B cell (primary cell): Measurements from ENCODE around the gene FUT6. TPM values are rescaled to one million over a fixed set of nuclear protein-coding genes. Genes with fewer than 3 reads are reported as not detected.

Source experiments
- ATAC-seq: fragments of 200-7000 bp; cut with Tn5 transposase; one replicate; pipeline ENCODE4 v1.10.0; 2021; ENCODE audit warnings: low read depth, mild to moderate bottlenecking, moderate number of reproducible peaks, moderate library complexity
- CTCF ChIA-PET: fragments of 350-600 bp; sonication (Branson Sonifier 250); formaldehyde crosslinking; loops from one replicate; lab custom pipeline; 2021; ENCODE audit warnings: antibody characterized with exemption, inconsistent platforms; lab: Charles Lee
- POLR2A ChIA-PET: fragments of 350-600 bp; sonication (Branson Sonifier 250); formaldehyde crosslinking; loops from one replicate; lab custom pipeline; 2021; ENCODE audit warnings: antibody characterized with exemption; lab: Charles Lee
- DNase-seq: peaks from one replicate; pipeline ENCODE4 v3.0.0; 2013
- H2AFZ ChIP-seq: 2 replicates; pipeline ENCODE4 v1.6.1; 2012; ENCODE audit warnings: mild to moderate bottlenecking, low read depth, low read length; ENCODE audit not compliant: insufficient read depth, poor library complexity, severe bottlenecking
- H3K27ac ChIP-seq, 2 donors: 1 replicate in 1 of 2; 2 replicates in 1 of 2; pipeline ENCODE4 v1.5.1; 2012 to 2013; ENCODE audit warnings: low read length in 2 of 2, mild to moderate bottlenecking in 2 of 2, moderate library complexity in 1 of 2
- H3K27me3 ChIP-seq, 4 experiments: fragments of 200-600 bp in 1 of 4; sonication (generic) in 1 of 4; replicated peaks in 1 of 4; 1 replicate in 2 of 4; 2 replicates in 2 of 4; pipeline versions ENCODE4 v1.6.1 to v1.7.0; 2013 to 2016; ENCODE audit warnings: low read length in 3 of 4, mild to moderate bottlenecking in 2 of 4, mixed read lengths in 1 of 4, moderate library complexity in 1 of 4; ENCODE audit not compliant: insufficient read depth in 4 of 4, control insufficient read depth in 3 of 4; ENCODE audit errors: control extremely low read depth in 1 of 4
- H3K36me3 ChIP-seq, 2 experiments: replicated peaks in 1 of 2; 1 replicate in 1 of 2; 2 replicates in 1 of 2; pipeline versions ENCODE4 v1.6.1 to v1.7.1; 2013; ENCODE audit warnings: low read length in 1 of 2; ENCODE audit not compliant: insufficient read depth in 2 of 2, control insufficient read depth in 1 of 2; ENCODE audit errors: control extremely low read depth in 1 of 2, extremely low read depth in 1 of 2
- H3K4me1 ChIP-seq, 2 donors: fragments of 200-600 bp in 1 of 2; sonication (generic) in 1 of 2; 1 replicate in 1 of 2; 2 replicates in 1 of 2; pipeline versions ENCODE4 v1.5.1 to v1.6.1; 2013 to 2017; ENCODE audit warnings: low read length in 2 of 2; ENCODE audit not compliant: control insufficient read depth in 2 of 2, insufficient read depth in 2 of 2
- H3K4me2 ChIP-seq: replicated peaks from 2 replicates; pipeline ENCODE3; 2012; ENCODE audit warnings: mild to moderate bottlenecking, low read depth, low read length; ENCODE audit not compliant: poor library complexity, severe bottlenecking
- H3K4me3 ChIP-seq, 5 experiments: fragments of 200-600 bp in 1 of 5; sonication (generic) in 1 of 5; 1 replicate in 3 of 5; 2 replicates in 2 of 5; pipeline versions ENCODE4 v1.5.1 to v1.7.0; 2011 to 2016; ENCODE audit warnings: low read length in 4 of 5, mild to moderate bottlenecking in 4 of 5, low read depth in 2 of 5, control low read depth in 1 of 5, moderate library complexity in 1 of 5; ENCODE audit not compliant: insufficient read depth in 1 of 5; ENCODE audit errors: control extremely low read depth in 1 of 5, extremely low read depth in 1 of 5
- H3K79me2 ChIP-seq: fragments of 200-600 bp; sonication (generic); one replicate; pipeline ENCODE4 v1.6.0; 2016; ENCODE audit warnings: low read length; ENCODE audit not compliant: control insufficient read depth, insufficient read depth
- H3K9ac ChIP-seq: fragments of 200-600 bp; sonication (generic); 2 replicates; pipeline ENCODE4 v1.6.1; 2017; ENCODE audit warnings: mild to moderate bottlenecking, low read length, moderate library complexity
- H3K9me3 ChIP-seq, 3 donors: one replicate each; pipeline versions ENCODE4 v1.6.1 to v1.7.1; 2013; ENCODE audit warnings: low read length in 2 of 3; ENCODE audit not compliant: control insufficient read depth in 2 of 3, insufficient read depth in 1 of 3; ENCODE audit errors: control extremely low read depth in 1 of 3
- H4K20me1 ChIP-seq: 2 replicates; pipeline ENCODE4 v1.6.0; 2012; ENCODE audit warnings: mild to moderate bottlenecking, low read length; ENCODE audit not compliant: insufficient read depth, control insufficient read depth, poor library complexity, severe bottlenecking
- H3K27ac Mint-ChIP-seq: one replicate; pipeline ENCODE4 v1.8.0; 2021; ENCODE audit warnings: mixed read lengths
- H3K27me3 Mint-ChIP-seq: one replicate; pipeline ENCODE4 v1.8.0; 2021; ENCODE audit warnings: mixed read lengths
- H3K4me1 Mint-ChIP-seq: one replicate; pipeline ENCODE4 v1.8.0; 2021; ENCODE audit warnings: mixed read lengths
- H3K4me3 Mint-ChIP-seq: one replicate; pipeline ENCODE4 v1.8.0; 2021; ENCODE audit warnings: mixed read lengths
- H3K9me3 Mint-ChIP-seq: one replicate; pipeline ENCODE4 v1.8.0; 2022; ENCODE audit warnings: mixed read lengths; ENCODE audit not compliant: insufficient read depth
- CTCF ChIP-seq: fragments of 200-600 bp; IDR thresholded peaks from one replicate; pipeline ENCODE4 v1.8.0; 2022; ENCODE audit warnings: antibody characterized with exemption, mild to moderate bottlenecking
- EZH2 ChIP-seq: IDR thresholded peaks from 2 replicates; pipeline ENCODE4 v1.6.1; 2012; ENCODE audit warnings: borderline replicate concordance, low read depth, mild to moderate bottlenecking, moderate library complexity, low read length; ENCODE audit not compliant: insufficient read depth, poor library complexity, severe bottlenecking
- WGBS: methylation state at CpG from one replicate; pipeline ENCODE4 v1.1.5; 2013; ENCODE audit warnings: missing lambda C conversion rate; ENCODE audit not compliant: insufficient coverage; 5-methylcytosine and 5-hydroxymethylcytosine counted together
- intact Hi-C: fragments of 100-400 bp; cut with micrococcal nuclease; formaldehyde crosslinking; loops from one replicate; pipeline ENCODE4 v1.10.0; 2022
- polyA plus RNA-seq: library from polyadenylated mRNA; depleted of rRNA; stranded (reverse); fragments of >200 nt; gene quantifications from 2 replicates; pipeline ENCODE4 v1.2.3, GENCODE V29; 2012
- total RNA-seq, 2 donors: library from RNA; stranded (reverse); fragments of 120-200 nt in 1 of 2; gene quantifications; 1 replicate in 1 of 2; 2 replicates in 1 of 2; pipeline versions ENCODE4 v1.2.3 to v1.2.4, GENCODE V29; 2013 to 2022

FUT6 gene
- total and polyA plus RNA-seq, 2 donors (not counting 1 experiment from before 2014, with no cell fraction given): 0.03 TPM; not detected in 1

GRCh38 chr19:5873617-5874199 is 34.2 kb upstream of the FUT6 start:
- no peaks in the 10 kb centered on the region for H3K79me2 ChIP-seq
- H3K27ac ChIP-seq: no peak overlapping the region
- no peaks in the 10 kb centered on the region for H3K4me1 Mint-ChIP-seq
- ATAC-seq: no peak
- CTCF ChIA-PET: no interaction called here
- H3K4me3 Mint-ChIP-seq: no peak overlapping the region
- no peak for TF ChIP-seq EZH2
- TF ChIP-seq CTCF: no peak
- H3K9me3 Mint-ChIP-seq: no peaks in the 10 kb centered on the region
- no peak overlapping the region for H3K4me2 ChIP-seq
- H3K9me3 ChIP-seq: no peaks in the 10 kb centered on the region
- H3K9ac ChIP-seq: no peak overlapping the region
- H3K4me1 ChIP-seq: no peaks in the 10 kb centered on the region
- no peak overlapping the region for H3K27ac Mint-ChIP-seq
- no peaks in the 10 kb centered on the region for H3K36me3 ChIP-seq
- H3K4me3 ChIP-seq: no peak overlapping the region
- peaks cover 0 to 4% (median 1%) of the 10 kb centered on the region in 4 experiments for H3K27me3 ChIP-seq
- no peak overlapping the region for H2AFZ ChIP-seq
- 95% methylated on average over 12 of the region's 12 CpGs for WGBS
- DNase-seq: no peak
- intact Hi-C loops: no loop called here
- H3K27me3 Mint-ChIP-seq: peaks cover 9% of the 10 kb centered on the region
- POLR2A ChIA-PET: no interaction called here
- H4K20me1 ChIP-seq: no peaks in the 10 kb centered on the region

GRCh38 chr19:5870986-5871394 is 31.5 kb upstream of the FUT6 start:
- no peak overlapping the region for H3K4me2 ChIP-seq
- POLR2A ChIA-PET: no interaction called here
- WGBS: 94% methylated on average over 10 of the region's 12 CpGs

More at GRCh38 chr19:5870986-5871394, 31.5 kb upstream of the FUT6 start:
- Histone ChIP-seq H3K9me3 (no peaks in the 10 kb centered on the region), H2AFZ (no peak overlapping the region), H3K79me2 (no peaks in the 10 kb centered on the region), H4K20me1 (no peaks in the 10 kb centered on the region), H3K27ac (no peak overlapping the region), H3K4me1 (no peaks in the 10 kb centered on the region), H3K9ac (no peak overlapping the region), H3K4me3 (no peak overlapping the region), H3K36me3 (no peaks in the 10 kb centered on the region), H3K27me3 (no peaks in the 10 kb centered on the region)
- H3K4me3 Mint-ChIP-seq: no peak overlapping the region
- no peak for TF ChIP-seq EZH2
- no peak for TF ChIP-seq CTCF
- no peaks in the 10 kb centered on the region for H3K4me1 Mint-ChIP-seq
- H3K27ac Mint-ChIP-seq: no peak overlapping the region
- no peaks in the 10 kb centered on the region for H3K9me3 Mint-ChIP-seq
- DNase-seq (no peak), ATAC-seq (no peak)
- intact Hi-C loops: no loop called here
- H3K27me3 Mint-ChIP-seq: no peaks in the 10 kb centered on the region
- CTCF ChIA-PET: no interaction called here
